H1 (cell line): ENCODE results near the gene SLCO4A1. TPM values are rescaled to one million over a fixed set of nuclear protein-coding genes. Genes with fewer than 3 reads are reported as not detected.
A peak's percentile ranks its signal among the peaks of the same experiment; 100 is the strongest.

Experiments used
- CTCF ChIA-PET: fragments of 300-600 bp; sonication (Branson Sonifier 250); formaldehyde crosslinking; loops from one replicate; lab custom pipeline; 2021; ENCODE audit not compliant: partially characterized antibody; lab: Charles Lee
- POLR2A ChIA-PET: fragments of 300-600 bp; sonication (Branson Sonifier 250); formaldehyde crosslinking; loops from one replicate; lab custom pipeline; 2021; ENCODE audit warnings: inconsistent platforms; ENCODE audit not compliant: partially characterized antibody; lab: Charles Lee
- DNase-seq, 2 experiments: peaks; one replicate each; pipeline versions ENCODE4 v3.0.0 to v3.0.0-alpha.2; 2010 to 2022; ENCODE audit warnings: low spot score in 2 of 2, low read depth in 1 of 2, mixed read lengths in 1 of 2
- FAIRE-seq: peaks from 2 replicates; lab custom pipeline; 2011; peaks lifted over from hg19 to GRCh38; lab: Jason Lieb, UNC
- H2AFZ ChIP-seq: 2 replicates; pipeline ENCODE4 v1.8.1; 2012; ENCODE audit warnings: low read length, inconsistent platforms
- H2AK5ac ChIP-seq: 2 replicates; pipeline ENCODE4 v1.6.1; 2013; ENCODE audit warnings: low read depth, low read length
- H2BK120ac ChIP-seq: replicated peaks from 2 replicates; pipeline ENCODE3; 2013; ENCODE audit warnings: low read depth, low read length, inconsistent platforms
- H2BK12ac ChIP-seq: 2 replicates; pipeline ENCODE4 v1.6.1; 2013; ENCODE audit warnings: low read depth, low read length
- H2BK15ac ChIP-seq: 2 replicates; pipeline ENCODE4 v1.6.1; 2013; ENCODE audit warnings: low read length
- H2BK20ac ChIP-seq: 2 replicates; pipeline ENCODE4 v1.6.1; 2013; ENCODE audit warnings: low read length
- H2BK5ac ChIP-seq: 2 replicates; pipeline ENCODE4 v1.6.1; 2013; ENCODE audit warnings: low read depth, low read length
- H3K14ac ChIP-seq: 2 replicates; pipeline ENCODE4 v1.6.1; 2013; ENCODE audit warnings: inconsistent platforms; ENCODE audit not compliant: insufficient read length
- H3K18ac ChIP-seq: 2 replicates; pipeline ENCODE4 v1.6.1; 2013; ENCODE audit warnings: low read length; ENCODE audit errors: extremely low read depth
- H3K23ac ChIP-seq: 2 replicates; pipeline ENCODE4 v1.6.1; 2013; ENCODE audit warnings: inconsistent platforms; ENCODE audit not compliant: insufficient read length
- H3K23me2 ChIP-seq: 2 replicates; pipeline ENCODE4 v1.6.1; 2013; ENCODE audit warnings: low read depth, low read length
- H3K27ac ChIP-seq: 2 replicates; pipeline ENCODE4 v1.6.1; 2011; ENCODE audit warnings: low read depth, low read length, inconsistent platforms
- H3K27me3 ChIP-seq, 4 experiments: replicated peaks in 1 of 4; 1 replicate in 1 of 4; 2 replicates in 3 of 4; pipeline versions ENCODE4 v1.6.1 to v1.8.1; 2011 to 2013; ENCODE audit warnings: low read length in 3 of 4, mild to moderate bottlenecking in 3 of 4, inconsistent platforms in 2 of 4, mixed read lengths in 2 of 4, moderate library complexity in 1 of 4; ENCODE audit not compliant: control insufficient read depth in 3 of 4, insufficient read depth in 3 of 4; ENCODE audit errors: extremely low read depth in 1 of 4
- H3K36me3 ChIP-seq, 4 experiments: 2 replicates each; pipeline versions ENCODE4 v1.6.1 to v1.8.1; 2011 to 2013; ENCODE audit warnings: mild to moderate bottlenecking in 4 of 4, low read length in 3 of 4, moderate library complexity in 2 of 4, control low read depth in 1 of 4, inconsistent platforms in 1 of 4; ENCODE audit not compliant: insufficient read depth in 4 of 4, control insufficient read depth in 2 of 4
- H3K4ac ChIP-seq: replicated peaks from 2 replicates; pipeline ENCODE3; 2013; ENCODE audit warnings: low read length, low read depth, mixed read lengths, inconsistent platforms; ENCODE audit not compliant: insufficient read length
- H3K4me1 ChIP-seq, 4 experiments: replicated peaks in 1 of 4; 1 replicate in 1 of 4; 2 replicates in 3 of 4; pipeline versions ENCODE4 v1.6.1 to v1.8.1; 2011 to 2013; ENCODE audit warnings: low read length in 3 of 4, inconsistent platforms in 2 of 4, mixed read lengths in 1 of 4; ENCODE audit not compliant: insufficient read depth in 4 of 4, control insufficient read depth in 3 of 4
- H3K4me2 ChIP-seq, 2 experiments: 2 replicates each; pipeline versions ENCODE4 v1.6.1 to v1.8.1; 2011 to 2013; ENCODE audit warnings: low read depth in 2 of 2, low read length in 2 of 2, control low read depth in 1 of 2, inconsistent platforms in 1 of 2, mild to moderate bottlenecking in 1 of 2; ENCODE audit not compliant: insufficient read depth in 1 of 2
- H3K4me3 ChIP-seq, 4 experiments: fragments of 200-600, 300-600 bp in 1 of 4; sonication (generic), shearing (Covaris generic), sonication (Bioruptor Twin) in 1 of 4; 2 replicates each; pipeline versions ENCODE4 v1.5.1 to v1.8.1; 2011 to 2016; ENCODE audit warnings: low read length in 4 of 4, low read depth in 3 of 4, control low read depth in 2 of 4, inconsistent platforms in 2 of 4, mild to moderate bottlenecking in 2 of 4, mixed read lengths in 1 of 4, moderate library complexity in 1 of 4; ENCODE audit not compliant: insufficient read depth in 2 of 4; ENCODE audit errors: extremely low read depth in 1 of 4
- H3K56ac ChIP-seq: replicated peaks from 2 replicates; pipeline ENCODE3; 2013; ENCODE audit warnings: low read depth, mild to moderate bottlenecking, mixed read lengths, low read length, inconsistent platforms; ENCODE audit not compliant: insufficient read length
- H3K79me1 ChIP-seq: 2 replicates; pipeline ENCODE4 v1.6.1; 2013; ENCODE audit warnings: low read depth, low read length, control low read depth
- H3K79me2 ChIP-seq, 2 experiments: 2 replicates each; pipeline versions ENCODE4 v1.6.1 to v1.8.1; 2012 to 2013; ENCODE audit warnings: low read length in 2 of 2, mild to moderate bottlenecking in 2 of 2, inconsistent platforms in 1 of 2; ENCODE audit not compliant: insufficient read depth in 2 of 2, control insufficient read depth in 1 of 2
- H3K9ac ChIP-seq, 4 experiments: replicated peaks in 1 of 4; 1 replicate in 1 of 4; 2 replicates in 3 of 4; pipeline versions ENCODE4 v1.6.1 to v1.8.1; 2011 to 2013; ENCODE audit warnings: low read depth in 3 of 4, low read length in 3 of 4, control low read depth in 2 of 4, mild to moderate bottlenecking in 2 of 4, moderate library complexity in 2 of 4, inconsistent platforms in 1 of 4; ENCODE audit errors: extremely low read depth in 1 of 4
- H3K9me3 ChIP-seq, 2 experiments: 2 replicates each; pipeline versions ENCODE4 v1.6.1 to v1.8.1; 2012 to 2013; ENCODE audit warnings: mild to moderate bottlenecking in 2 of 2, moderate library complexity in 2 of 2, control low read depth in 1 of 2, inconsistent platforms in 1 of 2, low read depth in 1 of 2, low read length in 1 of 2, mixed read lengths in 1 of 2; ENCODE audit not compliant: insufficient read depth in 2 of 2
- H4K20me1 ChIP-seq, 2 experiments: replicated peaks in 1 of 2; 2 replicates each; pipeline versions ENCODE3 to v1.8.1; 2011 to 2013; ENCODE audit warnings: inconsistent platforms in 2 of 2, low read length in 2 of 2, mild to moderate bottlenecking in 1 of 2; ENCODE audit not compliant: insufficient read depth in 2 of 2, control insufficient read depth in 1 of 2
- H4K5ac ChIP-seq: 2 replicates; pipeline ENCODE4 v1.6.1; 2013; ENCODE audit warnings: low read length, low read depth, mixed read lengths, inconsistent platforms; ENCODE audit not compliant: insufficient read length
- H4K8ac ChIP-seq: 2 replicates; pipeline ENCODE4 v1.8.0; 2013; ENCODE audit warnings: mild to moderate bottlenecking, moderate library complexity, low read length, inconsistent platforms; ENCODE audit not compliant: insufficient read depth; ENCODE audit errors: extremely low read depth
- H4K91ac ChIP-seq: replicated peaks from 2 replicates; pipeline ENCODE3; 2013; ENCODE audit warnings: low read length, mixed read lengths, inconsistent platforms; ENCODE audit not compliant: insufficient read length
- CBX8 ChIP-seq: fragments of 300-800, 300-1000 bp; sonication (generic); IDR thresholded peaks from 2 replicates; pipeline ENCODE4 v1.7.1; 2016; ENCODE audit warnings: low read depth, low read length, borderline replicate concordance
- EGR1 ChIP-seq: IDR thresholded peaks from 2 replicates; pipeline ENCODE4 v1.6.1; 2011; ENCODE audit warnings: low read depth, low read length, borderline replicate concordance
- HDAC2 ChIP-seq, 2 experiments: fragments of 300-600 bp in 1 of 2; sonication (generic) in 1 of 2; IDR thresholded peaks; 2 replicates each; pipeline ENCODE4 v1.6.1; 2011 to 2012; ENCODE audit warnings: low read depth in 2 of 2, low read length in 2 of 2, mild to moderate bottlenecking in 2 of 2, moderate library complexity in 2 of 2, borderline replicate concordance in 1 of 2, inconsistent platforms in 1 of 2
- MAX ChIP-seq: IDR thresholded peaks from 2 replicates; pipeline ENCODE4 v1.6.1; 2012; ENCODE audit warnings: inconsistent platforms
- POLR2AphosphoS5 ChIP-seq: IDR thresholded peaks from 2 replicates; pipeline ENCODE4 v1.6.1; 2011; ENCODE audit warnings: low read depth, low read length
- RFX5 ChIP-seq: IDR thresholded peaks from 2 replicates; pipeline ENCODE4 v1.6.1; 2011; ENCODE audit warnings: low read depth, low read length, improper control_type of control experiment, borderline replicate concordance
- RXRA ChIP-seq: IDR thresholded peaks from 2 replicates; pipeline ENCODE4 v1.6.1; 2011; ENCODE audit warnings: low read depth, mild to moderate bottlenecking, low read length, moderate library complexity; ENCODE audit not compliant: insufficient read depth
- WGBS, 2 experiments: shearing (Covaris generic) in 1 of 2; methylation state at CpG; one replicate each; pipeline versions ENCODE4 v1.1.6 to v1.1.7; 2013 to 2015; ENCODE audit warnings: low lambda C conversion rate in 2 of 2, mixed read lengths in 2 of 2, inconsistent platforms in 1 of 2, low coverage in 1 of 2, missing lambda C conversion rate in 1 of 2; ENCODE audit not compliant: insufficient replicate concordance in 2 of 2, insufficient coverage in 1 of 2, insufficient read length in 1 of 2; ENCODE audit errors: extremely low coverage in 1 of 2, missing lambda C conversion rate in 1 of 2; 5-methylcytosine and 5-hydroxymethylcytosine counted together
- polyA plus RNA-seq, 7 experiments: library from polyadenylated mRNA; depleted of rRNA in 3 of 7; stranded (reverse) in 5 of 7; unstranded in 2 of 7; fragments of >200 nt in 5 of 7; fragments of 200-250 nt in 2 of 7; gene quantifications; 1 replicate in 5 of 7; 2 replicates in 1 of 7; 4 replicates in 1 of 7; pipeline versions ENCODE4 v1.2.1 to v1.2.3, GENCODE V29; 2011 to 2013; ENCODE audit warnings: missing spikeins in 2 of 7, mixed read lengths in 2 of 7
- total RNA-seq: library from RNA; stranded (reverse); fragmentation: NEBNext Ultra II Directional; extraction: Animal tissue kit (Norgen Biotek cat#: 25700); gene quantifications from 2 replicates; pipeline ENCODE4 v1.2.1, GENCODE V29; 2021
- TF ChIP-seq, protein P1 (sequence below): IDR thresholded peaks from 2 replicates; pipeline ENCODE4 v1.6.1; 2012; ENCODE audit warnings: inconsistent platforms

Gene SLCO4A1
- total and polyA plus RNA-seq, 2 of the 8 experiments (the other 6 are each of a cell fraction or from before 2014, with no cell fraction given) = 10.5 to 18.5 TPM

- Histone ChIP-seq H3K23me2 (no peaks in the 10 kb centered on the region), H2AFZ (no peak overlapping the region), H3K56ac (no peak overlapping the region), H2BK120ac (no peak overlapping the region), H2BK15ac (no peak overlapping the region), H3K36me3 (no peaks in the 10 kb centered on the region), H2AK5ac (no peak overlapping the region), H3K9me3 (no peaks in the 10 kb centered on the region), H3K79me1 (peaks cover 14% of the 10 kb centered on the region), H2BK20ac (no peak overlapping the region), H3K4me3 (no peak overlapping the region), H3K18ac (no peak overlapping the region; the same call in 1 of the 2 replicates), H4K8ac (peak overlapping the region; percentile 62; the same call in 1 of the 2 replicates)
- ChIA-PET CTCF (interaction anchor here (0.9 to 2.3 kb wide), 4 partner anchors 9 to 139 kb away, joined by 3 to 11 read pairs (median 5); partner anchors contain the start of gene SLCO4A1), POLR2A (interaction anchor here (0.8 to 1.4 kb wide), 2 partner anchors 10 to 280 kb away, joined by 3 to 4 read pairs; partner anchors contain the start of gene SLCO4A1)
- no peak for FAIRE-seq
- TF ChIP-seq EGR1 (peak; percentile 40; the same call in 1 of the 2 replicates), RXRA (no peak), RFX5 (no peak), MAX (peak; percentile 90), HDAC2 (IDR thresholded peaks at IDR 0.05; ENCODE audit: borderline replicate concordance in 1 of 2, low read depth in 2 of 2, low read length in 2 of 2) (0 out of 4 replicates have a peak, but pooled peaks of 1 of the 2 experiments have one; percentile 12), CBX8 (no peak), POLR2AphosphoS5 (no peak)
- TF ChIP-seq, protein P1, sequence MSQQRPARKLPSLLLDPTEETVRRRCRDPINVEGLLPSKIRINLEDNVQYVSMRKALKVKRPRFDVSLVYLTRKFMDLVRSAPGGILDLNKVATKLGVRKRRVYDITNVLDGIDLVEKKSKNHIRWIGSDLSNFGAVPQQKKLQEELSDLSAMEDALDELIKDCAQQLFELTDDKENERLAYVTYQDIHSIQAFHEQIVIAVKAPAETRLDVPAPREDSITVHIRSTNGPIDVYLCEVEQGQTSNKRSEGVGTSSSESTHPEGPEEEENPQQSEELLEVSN = peak; percentile 83
- TF ChIP-seq, all 59 proteins: peak for 4
- Histone ChIP-seq H3K4me2 (peak overlapping the region; percentile 11 to 24; a peak in 2 of 4 replicates), H3K79me2 (peaks cover 0 to 3% of the 10 kb centered on the region in 2 experiments; a peak in 1 of 4 replicates), H3K4me1 (peaks cover 0 to 14% (median 9%) of the 10 kb centered on the region in 4 experiments; a peak in 5 of 7 replicates), H4K20me1 (peaks cover 11 to 31% of the 10 kb centered on the region in 2 experiments), H4K5ac (no peak overlapping the region), H3K23ac (no peak overlapping the region), H2BK12ac (no peak overlapping the region), H3K4ac (no peak overlapping the region), H3K9ac (no peak overlapping the region), H3K14ac (no peak overlapping the region), H3K27ac (no peak overlapping the region), H2BK5ac (no peak overlapping the region), H3K27me3 (no peaks in the 10 kb centered on the region), H4K91ac (peak overlapping the region; percentile 8)
- DNase-seq = peak in 1 of 2 experiments; percentile 64
- WGBS, 2 experiments = 72% methylated on average over 38 of the region's 44 CpGs; no CpG with 5 or more reads in 1 of the 2 experiments
Observed at GRCh38 chr20:62652041-62652893, 10.0 kb downstream of the SLCO4A1 start.
